ENCODE data around the gene EHMT1.

DNA sequence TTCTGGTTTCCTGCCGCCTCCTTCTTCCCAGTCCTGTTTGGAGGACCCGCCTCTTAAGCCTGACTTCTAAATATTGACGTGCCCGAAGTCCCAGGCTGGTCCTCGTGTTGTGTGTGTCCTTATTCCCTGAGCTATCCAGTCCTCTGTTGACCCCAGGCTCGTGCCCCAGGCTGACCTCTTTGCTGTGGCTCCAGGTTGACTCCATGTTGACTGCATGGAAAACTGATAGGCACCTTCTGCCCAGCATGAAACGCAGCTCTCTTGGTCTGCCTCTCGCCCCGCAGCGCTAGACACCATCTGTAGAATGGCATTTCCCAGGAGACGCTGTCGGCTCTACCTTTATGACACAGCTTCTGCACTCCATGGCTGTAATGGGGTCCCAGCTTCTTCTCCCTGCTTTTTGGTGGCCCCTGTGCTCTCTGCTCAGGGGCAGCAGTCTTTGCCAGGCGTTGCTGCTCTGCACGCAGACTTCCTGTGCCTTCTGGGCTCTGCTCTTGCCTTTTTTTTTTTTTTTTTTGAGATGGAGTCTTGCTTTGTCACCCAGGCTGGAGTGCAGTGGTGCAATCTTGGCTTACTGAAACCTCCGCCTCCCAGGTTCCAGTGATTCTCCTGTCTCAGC, 28.4 kb downstream of the EHMT1 start:
- TF ChIP-seq, protein P1, sequence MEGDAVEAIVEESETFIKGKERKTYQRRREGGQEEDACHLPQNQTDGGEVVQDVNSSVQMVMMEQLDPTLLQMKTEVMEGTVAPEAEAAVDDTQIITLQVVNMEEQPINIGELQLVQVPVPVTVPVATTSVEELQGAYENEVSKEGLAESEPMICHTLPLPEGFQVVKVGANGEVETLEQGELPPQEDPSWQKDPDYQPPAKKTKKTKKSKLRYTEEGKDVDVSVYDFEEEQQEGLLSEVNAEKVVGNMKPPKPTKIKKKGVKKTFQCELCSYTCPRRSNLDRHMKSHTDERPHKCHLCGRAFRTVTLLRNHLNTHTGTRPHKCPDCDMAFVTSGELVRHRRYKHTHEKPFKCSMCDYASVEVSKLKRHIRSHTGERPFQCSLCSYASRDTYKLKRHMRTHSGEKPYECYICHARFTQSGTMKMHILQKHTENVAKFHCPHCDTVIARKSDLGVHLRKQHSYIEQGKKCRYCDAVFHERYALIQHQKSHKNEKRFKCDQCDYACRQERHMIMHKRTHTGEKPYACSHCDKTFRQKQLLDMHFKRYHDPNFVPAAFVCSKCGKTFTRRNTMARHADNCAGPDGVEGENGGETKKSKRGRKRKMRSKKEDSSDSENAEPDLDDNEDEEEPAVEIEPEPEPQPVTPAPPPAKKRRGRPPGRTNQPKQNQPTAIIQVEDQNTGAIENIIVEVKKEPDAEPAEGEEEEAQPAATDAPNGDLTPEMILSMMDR (IDR thresholded peaks at IDR 0.05) = no peak
- TF ChIP-seq, protein P2, sequence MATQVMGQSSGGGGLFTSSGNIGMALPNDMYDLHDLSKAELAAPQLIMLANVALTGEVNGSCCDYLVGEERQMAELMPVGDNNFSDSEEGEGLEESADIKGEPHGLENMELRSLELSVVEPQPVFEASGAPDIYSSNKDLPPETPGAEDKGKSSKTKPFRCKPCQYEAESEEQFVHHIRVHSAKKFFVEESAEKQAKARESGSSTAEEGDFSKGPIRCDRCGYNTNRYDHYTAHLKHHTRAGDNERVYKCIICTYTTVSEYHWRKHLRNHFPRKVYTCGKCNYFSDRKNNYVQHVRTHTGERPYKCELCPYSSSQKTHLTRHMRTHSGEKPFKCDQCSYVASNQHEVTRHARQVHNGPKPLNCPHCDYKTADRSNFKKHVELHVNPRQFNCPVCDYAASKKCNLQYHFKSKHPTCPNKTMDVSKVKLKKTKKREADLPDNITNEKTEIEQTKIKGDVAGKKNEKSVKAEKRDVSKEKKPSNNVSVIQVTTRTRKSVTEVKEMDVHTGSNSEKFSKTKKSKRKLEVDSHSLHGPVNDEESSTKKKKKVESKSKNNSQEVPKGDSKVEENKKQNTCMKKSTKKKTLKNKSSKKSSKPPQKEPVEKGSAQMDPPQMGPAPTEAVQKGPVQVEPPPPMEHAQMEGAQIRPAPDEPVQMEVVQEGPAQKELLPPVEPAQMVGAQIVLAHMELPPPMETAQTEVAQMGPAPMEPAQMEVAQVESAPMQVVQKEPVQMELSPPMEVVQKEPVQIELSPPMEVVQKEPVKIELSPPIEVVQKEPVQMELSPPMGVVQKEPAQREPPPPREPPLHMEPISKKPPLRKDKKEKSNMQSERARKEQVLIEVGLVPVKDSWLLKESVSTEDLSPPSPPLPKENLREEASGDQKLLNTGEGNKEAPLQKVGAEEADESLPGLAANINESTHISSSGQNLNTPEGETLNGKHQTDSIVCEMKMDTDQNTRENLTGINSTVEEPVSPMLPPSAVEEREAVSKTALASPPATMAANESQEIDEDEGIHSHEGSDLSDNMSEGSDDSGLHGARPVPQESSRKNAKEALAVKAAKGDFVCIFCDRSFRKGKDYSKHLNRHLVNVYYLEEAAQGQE (IDR thresholded peaks at IDR 0.05; ENCODE audit: insufficient read depth in 1 of 2, low read depth in 2 of 2, low read length in 1 of 2) = no peak
- TF ChIP-seq POLR2AphosphoS5 (IDR thresholded peaks at IDR 0.05; ENCODE audit: low read depth, low read length) = no peak

All from Panc1 (cell line).